Activated naive CD4-positive, alpha-beta T cell treated with anti-CD3 and anti-CD28 coated beads, Interleukin-2, amount 50 U/mL, for 72 hours (primary cell): ENCODE results near the gene KLHL8. TPM values are rescaled to one million over a fixed set of nuclear protein-coding genes. Genes with fewer than 3 reads are reported as not detected.
"Not testable (repeated sequence)": the region's sequence is repeated elsewhere in the genome, so short reads cannot be mapped to it uniquely, and the experiment has no call there.

Experiments used
- ATAC-seq, 2 donors: fragments of 150-1000 bp; cut with Tn5 transposase; 2 replicates each; pipeline ENCODE4 v1.10.0; 2021; ENCODE audit warnings: mild to moderate bottlenecking in 2 of 2, moderate library complexity in 2 of 2
- DNase-seq, 2 donors: peaks; one replicate each; pipeline ENCODE4 v3.0.0; 2021 to 2022; ENCODE audit warnings: low spot score in 2 of 2
- H3K27ac Mint-ChIP-seq, 2 donors: one replicate each; pipeline ENCODE4 v1.8.0; 2022; ENCODE audit warnings: mild to moderate bottlenecking in 2 of 2, mixed read lengths in 2 of 2
- H3K36me3 Mint-ChIP-seq, 2 donors: one replicate each; pipeline ENCODE4 v1.8.0; 2022; ENCODE audit warnings: mixed read lengths in 2 of 2
- H3K9me3 Mint-ChIP-seq, 2 donors: one replicate each; pipeline ENCODE4 v1.8.0; 2022; ENCODE audit warnings: mixed read lengths in 2 of 2
- total RNA-seq, 2 donors: library from RNA; stranded (reverse); gene quantifications; one replicate each; pipeline ENCODE4 v1.2.3, GENCODE V29; 2022

Gene KLHL8
- total RNA-seq, 2 donors from 2014 or later = 8.4 to 13.6 TPM

DNA sequence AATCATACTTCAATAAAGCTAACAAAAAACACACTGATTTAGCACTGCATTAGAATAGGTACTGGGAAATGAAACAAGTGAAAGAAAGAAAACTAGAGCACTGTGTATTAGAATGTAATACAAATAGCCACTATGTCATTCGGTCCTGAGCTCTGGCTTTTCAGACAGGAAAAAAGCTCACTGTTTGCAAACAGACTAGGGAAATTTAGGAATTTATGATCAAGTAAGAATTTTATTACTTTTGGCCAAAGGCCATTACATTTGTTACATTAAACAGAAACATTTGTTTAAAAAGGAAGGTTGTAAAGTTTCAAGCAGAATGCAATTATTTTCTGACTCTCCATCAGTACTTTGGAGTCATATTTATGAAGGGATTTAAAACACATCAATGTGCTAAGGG lies 68.7 kb downstream of the KLHL8 start:
- no peak for DNase-seq
- ATAC-seq = no peak
- no peak overlapping the region for H3K27ac Mint-ChIP-seq
- no peaks in the 10 kb centered on the region for H3K9me3 Mint-ChIP-seq
- no peaks in the 10 kb centered on the region for H3K36me3 Mint-ChIP-seq

- no peaks in the 10 kb centered on the region for H3K9me3 Mint-ChIP-seq
- peak in 1 of 2 donors; percentile 71 for DNase-seq
- H3K36me3 Mint-ChIP-seq = no peaks in the 10 kb centered on the region
- peak; percentile 61 to 82 for ATAC-seq
- no peak overlapping the region for H3K27ac Mint-ChIP-seq
Observed at GRCh38 chr4:87150498-87151261, 69.7 kb downstream of the KLHL8 start.

- no peak for ATAC-seq
- H3K36me3 Mint-ChIP-seq = peaks cover 0 to 18% of the 10 kb centered on the region in 2 donors
- no peak for DNase-seq
Observed at GRCh38 chr4:87147116-87147515, 73.3 kb downstream of the KLHL8 start.

DNA sequence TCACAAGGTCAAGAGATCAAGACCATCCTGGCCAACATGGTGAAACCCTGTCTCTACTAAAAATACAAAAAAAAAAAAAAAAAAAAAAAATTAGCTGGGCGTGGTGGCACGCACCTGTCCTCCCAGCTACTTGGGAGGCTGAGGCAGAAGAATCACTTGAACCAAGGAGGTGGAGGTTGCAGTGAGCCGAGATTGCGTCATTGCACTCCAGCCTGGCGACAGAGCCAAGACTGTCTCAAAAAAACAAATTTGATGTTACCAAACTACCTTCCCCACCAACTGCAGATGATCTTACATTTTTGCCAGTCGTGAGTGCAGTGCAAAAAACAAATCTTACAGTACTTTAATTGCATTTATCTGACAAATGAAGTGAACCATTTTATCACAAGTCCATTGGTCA lies 74.5 kb downstream of the KLHL8 start:
- ATAC-seq, DNase-seq, H3K27ac Mint-ChIP-seq, H3K9me3 Mint-ChIP-seq: not testable (repeated sequence)
- H3K36me3 Mint-ChIP-seq = peaks cover 0 to 26% of the 10 kb centered on the region in 2 donors

More at GRCh38 chr4:87147116-87147515, 73.3 kb downstream of the KLHL8 start:
- Mint-ChIP-seq H3K27ac (no peak overlapping the region), H3K9me3 (no peaks in the 10 kb centered on the region)

DNA sequence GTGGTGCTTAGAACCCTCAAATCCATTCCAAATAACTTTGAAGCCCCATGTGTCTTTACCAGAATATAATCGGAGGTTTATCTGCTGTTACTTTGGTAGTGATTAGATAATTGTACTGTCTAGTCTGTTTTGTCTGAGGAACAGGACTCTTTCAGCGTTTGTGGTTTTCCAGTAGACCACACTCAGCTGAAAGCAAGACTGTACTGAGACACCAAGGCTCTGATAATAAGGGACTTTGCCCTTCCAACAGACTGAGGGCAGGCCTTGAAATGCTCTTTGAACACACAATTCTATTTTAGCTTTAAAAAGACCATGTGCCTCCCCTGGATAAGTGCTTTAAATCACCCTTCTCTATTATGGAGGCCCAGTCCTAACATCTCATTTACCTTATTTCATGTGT lies 76.1 kb downstream of the KLHL8 start:
- no peak for DNase-seq
- no peak for ATAC-seq

DNA sequence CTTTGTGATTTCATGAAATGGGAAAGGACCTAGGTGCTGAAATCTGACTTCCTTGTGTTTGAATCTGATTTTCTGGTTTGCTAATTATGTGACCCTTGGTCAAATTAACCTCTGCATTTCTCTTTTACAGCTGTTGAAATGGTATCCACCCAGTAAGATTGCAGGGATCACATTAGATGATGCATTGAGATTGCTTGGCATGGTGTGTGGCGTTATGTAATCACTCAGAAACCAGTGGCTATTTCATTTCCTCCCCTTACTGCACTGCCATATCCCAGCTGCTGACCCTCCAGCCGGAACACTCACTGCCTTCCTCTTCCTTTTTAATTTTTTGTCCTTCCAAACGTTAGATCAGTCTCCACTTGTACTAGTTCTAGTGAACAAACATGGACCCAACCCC lies 79.0 kb downstream of the KLHL8 start:
- Mint-ChIP-seq H3K36me3 (peaks cover 0 to 26% of the 10 kb centered on the region in 2 donors), H3K9me3 (no peaks in the 10 kb centered on the region), H3K27ac (peak overlapping the region in 1 of 2 donors; percentile 22)
- no peak for DNase-seq
- ATAC-seq = no peak

More for the DNA sequence above, 76.1 kb downstream of the KLHL8 start:
- peaks cover 0 to 26% of the 10 kb centered on the region in 2 donors for H3K36me3 Mint-ChIP-seq
- H3K9me3 Mint-ChIP-seq = no peaks in the 10 kb centered on the region
- no peak overlapping the region for H3K27ac Mint-ChIP-seq

- ATAC-seq (peak in 1 of 2 donors; percentile 26), DNase-seq (no peak)
- Mint-ChIP-seq H3K9me3 (no peaks in the 10 kb centered on the region), H3K27ac (peak overlapping the region in 1 of 2 donors; percentile 53), H3K36me3 (peaks cover 0 to 24% of the 10 kb centered on the region in 2 donors)
Observed at GRCh38 chr4:87134122-87134521, 86.3 kb downstream of the KLHL8 start.

DNA sequence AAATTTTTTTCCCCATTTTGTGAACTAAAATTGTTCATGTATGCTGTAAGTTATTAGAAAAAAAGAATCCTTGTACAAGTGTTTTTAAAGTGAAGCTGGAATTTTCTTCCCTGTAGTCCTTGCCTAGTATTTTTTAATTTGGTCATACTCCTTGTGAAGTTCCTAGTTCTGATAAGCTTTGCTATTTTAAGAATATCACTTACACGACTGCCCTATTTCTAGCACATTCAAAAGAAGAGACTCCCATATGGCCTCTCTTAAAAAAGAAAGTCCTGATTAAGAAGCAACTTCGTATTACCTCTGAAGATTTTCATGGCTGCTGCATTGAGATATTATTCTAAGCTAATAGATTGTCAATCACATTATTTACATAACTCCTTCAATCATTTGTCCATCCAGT lies 87.2 kb downstream of the KLHL8 start:
- Mint-ChIP-seq H3K36me3 (peaks cover 0 to 24% of the 10 kb centered on the region in 2 donors), H3K27ac (peak overlapping the region in 1 of 2 donors; percentile 2)
- no peak for DNase-seq

GRCh38 chr4:87132035-87132434 lies 88.4 kb downstream of the KLHL8 start:
- no peak overlapping the region for H3K27ac Mint-ChIP-seq
- H3K36me3 Mint-ChIP-seq = peaks cover 0 to 35% of the 10 kb centered on the region in 2 donors
- no peak for ATAC-seq
- DNase-seq = no peak
- no peaks in the 10 kb centered on the region for H3K9me3 Mint-ChIP-seq

More for the DNA sequence above, 87.2 kb downstream of the KLHL8 start:
- H3K9me3 Mint-ChIP-seq = no peaks in the 10 kb centered on the region
- no peak for ATAC-seq

DNA sequence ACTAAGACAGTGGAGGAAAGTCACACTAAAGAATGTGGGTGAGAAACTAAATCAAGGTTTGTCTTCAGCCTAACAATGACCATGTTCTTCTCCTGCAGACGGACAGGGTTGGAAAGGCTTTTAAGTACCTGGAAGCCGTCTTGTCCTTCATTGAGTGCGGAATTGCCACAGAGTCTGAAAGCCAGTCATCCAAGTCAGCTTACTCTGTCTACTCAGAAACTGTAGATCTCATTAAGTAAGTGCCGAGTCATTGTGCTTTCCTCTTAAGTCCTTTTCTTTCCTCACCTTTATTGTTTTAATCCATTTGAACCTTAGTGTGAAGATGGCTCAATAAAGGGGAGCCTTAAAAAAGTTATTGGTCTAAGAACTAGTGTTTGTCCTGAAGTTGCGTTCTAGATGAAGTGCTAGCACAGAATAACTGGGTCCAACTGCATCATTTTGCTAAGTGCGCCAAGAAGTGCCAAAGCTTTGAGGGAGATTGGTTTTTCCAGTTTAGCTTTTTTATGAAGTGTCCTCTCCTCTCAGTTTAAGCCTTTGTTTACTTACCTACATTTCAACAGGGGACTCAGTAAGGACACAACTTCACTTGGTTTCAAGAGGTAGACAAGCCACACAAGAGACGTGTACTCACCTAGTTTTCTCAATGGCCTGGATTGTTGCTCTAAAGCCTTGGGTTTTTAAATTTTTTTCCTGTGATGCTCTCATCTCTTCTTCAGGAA lies 89.3 kb downstream of the KLHL8 start:
- Mint-ChIP-seq H3K9me3 (no peaks in the 10 kb centered on the region), H3K36me3 (peaks cover 5 to 39% of the 10 kb centered on the region in 2 donors), H3K27ac (peak overlapping the region in 1 of 2 donors; percentile 74)
- ATAC-seq = no peak
- DNase-seq = no peak

DNA sequence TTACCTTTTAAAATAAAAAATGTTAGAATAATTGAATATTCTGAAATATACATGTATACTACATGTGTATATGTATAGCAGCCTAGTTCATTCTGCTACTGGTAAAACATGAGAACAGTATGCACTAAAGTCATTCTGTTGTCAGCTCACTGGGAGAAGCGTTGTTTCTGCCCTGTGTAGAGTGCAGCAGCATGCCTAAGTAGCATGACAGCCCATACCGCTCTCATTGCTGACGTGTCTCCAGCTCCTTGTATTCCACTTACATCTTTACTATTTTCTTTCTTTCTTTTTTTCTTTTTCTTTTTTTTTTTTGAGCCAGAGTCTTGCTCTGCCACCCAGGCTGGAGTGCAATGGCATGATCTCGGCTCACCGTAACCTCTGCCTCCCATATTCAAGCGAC lies 90.7 kb downstream of the KLHL8 start:
- ATAC-seq = no peak
- Mint-ChIP-seq H3K36me3 (peaks cover 5 to 34% of the 10 kb centered on the region in 2 donors), H3K27ac (no peak overlapping the region), H3K9me3 (no peaks in the 10 kb centered on the region)
- no peak for DNase-seq

GRCh38 chr4:87128006-87128705 lies 92.3 kb downstream of the KLHL8 start:
- Mint-ChIP-seq H3K9me3 (no peaks in the 10 kb centered on the region), H3K36me3 (peaks cover 5 to 25% of the 10 kb centered on the region in 2 donors), H3K27ac (peak overlapping the region; percentile 4 to 36)
- DNase-seq (no peak), ATAC-seq (no peak)

DNA sequence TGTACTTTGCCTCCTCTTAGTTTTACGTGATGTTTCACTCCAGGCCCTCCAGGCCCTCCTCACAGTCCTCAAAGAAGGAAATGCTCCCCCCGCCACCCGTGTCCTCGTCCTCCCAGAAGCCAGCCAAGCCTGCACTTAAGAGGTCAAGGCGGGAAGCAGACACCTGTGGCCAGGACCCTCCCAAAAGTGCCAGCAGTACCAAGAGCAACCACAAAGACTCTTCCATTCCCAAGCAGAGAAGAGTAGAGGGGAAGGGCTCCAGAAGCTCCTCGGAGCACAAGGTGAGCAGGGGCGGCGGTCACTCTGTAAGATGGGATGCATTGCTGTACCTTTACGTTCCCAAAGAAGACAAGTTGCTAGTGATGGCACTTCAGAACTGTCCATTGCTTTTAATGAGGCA lies 94.4 kb downstream of the KLHL8 start:
- Mint-ChIP-seq H3K36me3 (peaks cover 5 to 23% of the 10 kb centered on the region in 2 donors), H3K9me3 (no peaks in the 10 kb centered on the region), H3K27ac (peak overlapping the region; percentile 20 to 68)
- DNase-seq (no peak), ATAC-seq (peak in 1 of 2 donors; percentile 19)

DNA sequence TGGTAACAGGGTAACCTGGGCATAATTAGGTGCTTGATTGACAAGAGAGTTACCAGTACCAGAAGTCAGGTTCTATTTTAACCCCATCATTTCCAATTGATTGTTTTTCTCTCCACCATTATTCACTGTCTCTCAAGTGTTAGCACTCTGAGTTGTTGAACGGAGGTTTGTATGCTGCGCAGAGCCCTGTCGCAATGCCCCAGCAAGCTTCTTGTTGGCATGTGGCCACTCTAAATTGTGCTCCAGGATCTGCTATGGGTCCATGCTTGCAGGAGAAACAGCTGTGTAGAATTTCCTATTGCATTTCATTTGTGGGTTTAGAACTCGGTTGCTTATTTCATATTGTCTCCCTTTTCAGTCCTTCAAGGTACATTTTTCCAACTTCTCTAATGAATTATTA lies 98.2 kb downstream of the KLHL8 start:
- ATAC-seq = no peak
- peaks cover 10 to 23% of the 10 kb centered on the region in 2 donors for H3K36me3 Mint-ChIP-seq
- H3K9me3 Mint-ChIP-seq = no peaks in the 10 kb centered on the region
- DNase-seq = no peak
- no peak overlapping the region for H3K27ac Mint-ChIP-seq

DNA sequence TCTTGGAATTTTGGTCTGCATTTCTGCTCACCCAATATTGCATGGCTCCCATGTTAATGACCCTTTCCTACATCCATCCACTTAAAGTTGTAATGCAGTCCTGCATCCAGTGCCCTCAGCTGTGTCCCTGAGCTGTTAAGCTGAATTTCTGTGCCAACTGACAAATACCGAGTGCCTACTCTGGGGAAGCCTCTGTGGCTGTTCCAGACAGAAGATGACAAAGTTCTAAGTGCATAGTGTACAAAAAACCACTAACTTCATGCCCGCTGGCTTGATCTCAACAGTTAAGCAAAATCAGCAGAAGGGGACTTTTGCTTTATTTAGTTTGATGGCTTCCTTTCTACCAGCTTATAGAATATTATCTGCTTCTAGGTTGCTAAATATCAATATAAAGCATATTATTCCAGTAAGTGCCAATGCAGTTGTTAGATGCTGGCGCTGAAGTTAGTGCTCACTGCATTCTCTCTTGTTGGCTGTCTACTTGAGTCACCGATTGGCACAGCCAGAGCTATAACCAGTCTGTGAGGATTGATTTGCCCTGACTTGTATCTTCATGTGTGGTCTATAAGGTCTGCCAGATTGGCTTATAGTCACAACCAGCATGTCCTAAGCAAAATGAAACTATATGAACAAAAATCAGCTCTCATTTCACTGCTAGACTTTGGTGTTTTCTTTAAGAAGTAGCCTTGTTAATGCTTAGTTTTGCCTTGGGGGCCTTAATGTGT lies 98.9 kb downstream of the KLHL8 start:
- H3K9me3 Mint-ChIP-seq = no peaks in the 10 kb centered on the region
- DNase-seq (no peak), ATAC-seq (no peak)
- H3K27ac Mint-ChIP-seq = no peak overlapping the region
- peaks cover 11 to 20% of the 10 kb centered on the region in 2 donors for H3K36me3 Mint-ChIP-seq

DNA sequence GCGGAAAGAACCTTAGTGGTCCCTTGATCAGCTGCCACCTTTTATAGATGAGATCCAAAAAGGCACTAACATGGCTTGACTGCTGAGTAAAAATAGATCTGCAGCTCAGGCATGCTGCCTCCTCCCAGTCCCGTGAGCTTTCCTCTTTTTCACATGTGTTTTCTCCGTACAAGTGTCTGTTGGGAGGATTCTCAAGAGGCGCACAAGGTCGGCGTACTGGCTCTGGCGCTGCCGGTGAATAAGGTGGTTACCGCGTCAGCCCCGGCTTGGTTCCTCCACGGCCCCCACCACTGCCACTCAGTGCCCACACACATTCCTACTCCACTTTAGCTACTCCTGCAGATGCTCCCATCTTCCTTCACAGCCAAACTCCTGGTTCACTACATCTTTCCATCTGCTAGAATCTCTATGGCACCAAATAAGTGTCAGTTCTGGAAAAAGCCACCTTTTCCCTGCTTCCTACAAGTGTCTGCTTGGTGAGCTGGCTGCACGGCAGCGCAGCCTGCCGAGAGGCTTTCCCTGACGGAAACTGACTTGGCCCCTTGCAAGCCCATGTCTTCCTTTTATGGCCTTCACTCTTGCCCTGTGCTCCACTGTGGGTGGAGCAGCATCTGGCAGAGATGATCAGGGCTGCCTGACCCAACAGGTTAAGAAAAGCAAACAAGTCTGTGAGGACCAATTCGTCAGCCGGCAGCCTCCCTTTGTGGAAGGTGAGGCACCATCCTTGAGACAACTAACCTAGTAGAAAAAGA lies 99.8 kb downstream of the KLHL8 start:
- DNase-seq = no peak
- peaks cover 10 to 22% of the 10 kb centered on the region in 2 donors for H3K36me3 Mint-ChIP-seq
- no peaks in the 10 kb centered on the region for H3K9me3 Mint-ChIP-seq
- peak overlapping the region in 1 of 2 donors; percentile 81 for H3K27ac Mint-ChIP-seq
- ATAC-seq = no peak
